ENCODE data around the gene ERGIC1.

The ERGIC1 gene

GRCh38 chr5:172981931-172982330, 147.9 kb downstream of the ERGIC1 start:
- no peak for DNase-seq (ENCODE audit: low spot score)

GRCh38 chr5:172983542-172984243, 149.6 kb downstream of the ERGIC1 start, which contains the start of gene ATP6V0E1:
ATP6V0E1 (plus strand) TSS chr5:172983771; CDS start chr5:172983861, 90 bp downstream.
- peak; percentile 90 for DNase-seq (ENCODE audit: low spot score)

DNA sequence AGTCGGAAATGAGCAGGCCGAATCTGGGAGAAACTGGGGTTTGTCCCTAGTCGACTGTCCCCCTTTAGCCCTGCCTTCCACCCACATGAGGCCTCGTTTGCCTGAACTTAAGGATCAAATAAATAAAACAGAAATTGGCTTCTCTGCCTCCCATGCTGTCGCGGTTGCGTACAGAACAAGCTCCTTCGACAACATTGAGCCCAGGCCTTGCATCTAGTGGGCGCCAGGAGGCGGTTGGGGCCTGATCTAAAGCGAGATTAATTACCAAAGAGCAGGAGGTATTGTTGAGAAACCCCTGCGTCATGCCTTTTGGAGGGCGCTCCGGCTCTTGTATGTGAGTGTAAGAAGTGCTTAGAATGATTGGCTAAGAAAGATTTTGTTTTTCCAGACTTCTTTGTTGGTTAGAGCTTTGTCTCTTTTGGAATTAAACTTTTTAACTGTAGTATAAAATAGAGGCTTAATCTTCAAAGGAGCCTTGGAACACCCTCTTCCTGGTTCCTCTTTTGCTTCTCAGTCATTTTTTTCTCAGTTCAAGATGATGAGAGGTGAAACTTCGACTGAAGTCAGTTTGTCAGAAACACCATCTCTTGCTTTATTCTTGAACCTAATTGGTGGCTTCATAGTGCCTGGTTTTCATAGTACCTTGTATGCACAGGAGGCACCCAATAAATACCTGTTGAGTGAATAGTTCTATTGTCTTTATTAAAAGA, 150.3 kb downstream of the ERGIC1 start:
- peak; percentile 87 for DNase-seq (ENCODE audit: low spot score)

DNA sequence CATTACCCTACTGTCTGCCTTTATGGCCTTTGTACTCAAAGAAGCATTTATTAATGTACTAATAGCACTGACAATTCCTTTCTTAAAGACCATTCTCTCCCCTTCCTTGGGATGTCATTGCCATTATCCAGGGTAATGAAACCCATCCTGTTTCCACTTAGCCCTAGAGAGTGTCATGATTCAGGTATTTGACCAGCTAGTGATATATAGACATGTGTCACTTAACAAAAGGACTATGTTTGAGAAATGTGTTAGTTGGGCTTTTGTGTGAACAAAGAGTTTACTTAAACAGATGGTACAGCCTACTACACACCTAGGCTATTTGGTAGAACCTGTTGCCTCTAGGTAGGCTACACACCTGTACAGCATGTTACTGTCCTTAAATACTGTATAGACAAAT, 151.5 kb downstream of the ERGIC1 start:
- DNase-seq (ENCODE audit: low spot score), result no peak

GRCh38 chr5:172988276-172988675, 154.2 kb downstream of the ERGIC1 start:
- no peak for DNase-seq (ENCODE audit: low spot score)

- DNase-seq (ENCODE audit: low spot score), result no peak
Observed at GRCh38 chr5:172990776-172991175, 156.7 kb downstream of the ERGIC1 start.

DNA sequence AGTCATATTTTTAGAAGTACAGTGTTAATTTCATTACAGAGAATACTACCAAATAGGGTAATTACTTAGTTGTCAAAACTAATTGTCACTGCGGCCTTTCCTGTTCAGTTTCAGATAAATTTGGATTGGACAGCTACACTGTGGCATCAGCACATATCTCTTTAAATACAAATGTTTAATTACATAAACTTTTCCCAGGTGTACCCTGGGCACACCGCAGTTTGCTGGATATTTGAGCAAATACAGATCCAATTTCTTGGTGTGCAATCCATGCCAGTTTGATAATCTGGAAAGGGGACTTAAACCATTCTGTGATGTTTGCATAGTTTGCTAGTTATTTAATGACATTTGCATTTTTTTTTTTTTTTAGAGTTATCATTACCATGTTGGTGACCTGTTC, 160.4 kb downstream of the ERGIC1 start:
- DNase-seq (ENCODE audit: low spot score), result no peak

GRCh38 chr5:172999372-172999973, 165.4 kb downstream of the ERGIC1 start:
- DNase-seq (ENCODE audit: low spot score), result no peak

GRCh38 chr5:172999974-173000373, 165.9 kb downstream of the ERGIC1 start:
- no peak for DNase-seq (ENCODE audit: low spot score)

DNA sequence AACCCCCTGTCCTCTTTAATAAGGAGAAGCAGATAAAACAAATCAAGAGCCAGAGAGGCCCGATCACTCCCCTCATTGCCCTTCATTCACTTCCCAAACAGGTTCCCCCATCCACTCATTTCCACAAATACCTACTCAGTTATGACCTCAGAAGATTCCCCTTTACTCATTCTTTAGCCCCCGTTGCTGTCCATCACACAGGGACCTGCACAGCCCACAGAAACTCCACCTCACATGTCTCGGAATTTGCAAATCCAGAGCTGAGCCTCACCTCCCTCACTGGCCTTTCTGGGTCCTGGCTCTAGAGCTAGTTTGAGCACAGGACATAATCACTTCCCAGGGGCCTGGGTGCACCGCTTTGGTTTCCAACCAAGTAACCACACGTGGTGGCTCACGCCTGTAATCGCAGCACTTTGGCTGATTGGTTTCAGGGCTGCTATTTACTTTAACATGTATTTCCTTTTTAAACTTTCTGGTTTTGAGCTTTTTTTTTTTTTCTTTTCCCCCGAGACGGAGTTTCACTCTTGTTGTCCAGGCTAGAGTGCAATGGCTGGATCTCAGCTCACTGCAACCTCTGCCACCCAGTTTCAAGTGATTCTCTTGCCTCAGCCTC, 167.3 kb downstream of the ERGIC1 start:
- DNase-seq (ENCODE audit: low spot score), result no peak
